ENCODE measurements around the gene MEGF10.
"Not testable (repeated sequence)": the region's sequence is repeated elsewhere in the genome, so short reads cannot be mapped to it uniquely, and the experiment has no call there.

The MEGF10 gene
- total RNA-seq: 0 to 0.12 (median 0) reads per million in 4 donors

- DNase-seq: no peak
These were observed at the start of gene MEGF10 for GRCh38 chr5:127290019-127290945. TSS of gene MEGF10 (plus strand) at chr5:127290796. CDS start at chr5:127331309, 40,513 bp downstream.

GRCh38 chr5:127243011-127243410 lies 47.6 kb upstream of the MEGF10 start:
- DNase-seq: no peak

- no peak for DNase-seq
These were observed 35.8 kb upstream of the MEGF10 start for GRCh38 chr5:127254729-127255284.

GRCh38 chr5:127256886-127257597 lies 33.6 kb upstream of the MEGF10 start:
- no peak for DNase-seq

- DNase-seq: no peak
These were observed 29.9 kb upstream of the MEGF10 start for GRCh38 chr5:127260686-127261085.

- DNase-seq: not testable (repeated sequence)
These were observed 25.1 kb upstream of the MEGF10 start for GRCh38 chr5:127265473-127265872.

GRCh38 chr5:127268342-127268741 lies 22.3 kb upstream of the MEGF10 start:
- not testable (repeated sequence) for DNase-seq

- not testable (repeated sequence) for DNase-seq
These were observed 19.9 kb upstream of the MEGF10 start for GRCh38 chr5:127270713-127271112.

GRCh38 chr5:127275641-127276193 lies 14.9 kb upstream of the MEGF10 start:
- DNase-seq: no peak

GRCh38 chr5:127280491-127281220 lies 9.9 kb upstream of the MEGF10 start:
- DNase-seq: no peak

- no peak for DNase-seq
These were observed 9.0 kb upstream of the MEGF10 start for GRCh38 chr5:127281609-127282008.

GRCh38 chr5:127288676-127289075 lies 1.9 kb upstream of the MEGF10 start:
- DNase-seq: no peak

- DNase-seq: no peak
These were observed 524 bp downstream of the MEGF10 start for GRCh38 chr5:127290946-127291693.

GRCh38 chr5:127292030-127292735 lies 1.6 kb downstream of the MEGF10 start:
- no peak for DNase-seq

- no peak for DNase-seq
These were observed 2.8 kb downstream of the MEGF10 start for GRCh38 chr5:127293373-127293772.

- DNase-seq: no peak
These were observed 4.2 kb downstream of the MEGF10 start for GRCh38 chr5:127294829-127295228.

GRCh38 chr5:127295454-127295853 lies 4.9 kb downstream of the MEGF10 start:
- DNase-seq: no peak

- no peak for DNase-seq
These were observed 5.7 kb downstream of the MEGF10 start for GRCh38 chr5:127296321-127296720.

- DNase-seq: not testable (repeated sequence)
These were observed 6.3 kb downstream of the MEGF10 start for GRCh38 chr5:127296894-127297293.

- no peak for DNase-seq
These were observed 6.9 kb downstream of the MEGF10 start for GRCh38 chr5:127297348-127298035.
